ENCODE measurements around the gene FAM50A. TPM values are rescaled to one million over a fixed set of nuclear protein-coding genes. Genes with fewer than 3 reads are reported as not detected.

FAM50A gene
- total and polyA plus RNA-seq, 2 donors (not counting 1 experiment from before 2014, with no cell fraction given) = 44.5 to 79.8 TPM

DNA sequence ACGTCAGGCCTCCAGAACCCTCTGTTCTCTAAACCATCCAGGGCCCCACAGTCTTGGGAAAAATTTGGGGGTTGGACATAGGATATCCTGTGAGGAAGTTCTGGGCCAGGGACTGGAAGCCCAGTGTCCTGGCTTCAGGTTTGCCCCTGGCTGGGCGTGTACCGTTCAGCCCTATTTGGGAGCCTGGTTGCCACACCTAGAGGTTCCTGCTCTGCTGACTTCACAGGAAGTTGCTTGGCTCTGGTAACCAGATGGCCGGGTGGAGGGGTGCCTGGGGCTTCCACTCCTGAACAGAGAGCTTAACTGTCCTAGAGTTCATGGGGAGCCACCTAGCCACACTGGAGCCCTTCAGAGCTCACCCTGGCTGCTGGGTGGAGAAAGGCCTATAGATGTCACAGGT, 31.5 kb upstream of the FAM50A start:
- WGBS (ENCODE audit: insufficient coverage) = 0% methylated on average over 3 of the region's 4 CpGs
- POLR2A ChIA-PET = interaction anchor here (0.5 to 4.5 kb wide), 11 partner anchors 14 to 487 kb away, joined by 3 to 31 read pairs (median 4); partner anchors contain the start of genes ARHGAP4, ATP6AP1, EMD and PLXNA3

DNA sequence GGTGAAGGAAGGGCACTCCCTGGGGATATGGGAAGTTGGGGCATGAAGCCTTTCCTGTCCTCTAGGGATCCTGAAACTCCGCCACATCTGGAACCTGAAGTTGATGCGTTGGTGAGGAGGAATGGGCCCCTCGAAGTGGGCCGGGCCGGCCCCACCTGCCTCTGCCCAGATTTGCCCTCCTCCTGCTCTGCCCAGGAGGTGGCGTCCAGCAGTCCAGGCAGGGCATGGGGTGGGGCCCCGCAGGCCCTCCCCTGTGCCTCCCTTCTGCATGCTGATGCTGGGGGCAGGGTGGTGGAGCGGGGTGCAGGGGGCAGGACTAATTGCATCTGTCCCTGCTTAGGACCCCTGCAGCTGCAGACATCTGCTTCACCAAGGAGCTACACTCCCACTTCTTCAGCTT, 30.8 kb upstream of the FAM50A start:
- Histone ChIP-seq H3K9me3 (ENCODE audit: control extremely low read depth in 1 of 3, control insufficient read depth in 2 of 3, insufficient read depth in 1 of 3, low read length in 2 of 3) (no peaks in the 10 kb centered on the region), H3K4me3 (ENCODE audit: control extremely low read depth in 1 of 5, extremely low read depth in 1 of 5, insufficient read depth in 1 of 5, low read depth in 2 of 5, low read length in 4 of 5) (no peak overlapping the region), H4K20me1 (ENCODE audit: control insufficient read depth, insufficient read depth, low read length, poor library complexity, severe bottlenecking) (no peaks in the 10 kb centered on the region), H3K4me2 (replicated peaks; ENCODE audit: low read depth, low read length, poor library complexity, severe bottlenecking) (no peak overlapping the region), H3K27ac (ENCODE audit: low read length in 2 of 2) (peak overlapping the region; percentile 73 to 79), H3K36me3 (replicated peaks in 1 of 2; ENCODE audit: control extremely low read depth in 1 of 2, control insufficient read depth in 1 of 2, extremely low read depth in 1 of 2, insufficient read depth in 2 of 2, low read length in 1 of 2) (no peaks in the 10 kb centered on the region), H3K79me2 (ENCODE audit: control insufficient read depth, insufficient read depth, low read length) (no peaks in the 10 kb centered on the region), H3K27me3 (replicated peaks in 1 of 4; ENCODE audit: control extremely low read depth in 1 of 4, control insufficient read depth in 3 of 4, insufficient read depth in 4 of 4, low read length in 3 of 4) (no peaks in the 10 kb centered on the region), H2AFZ (ENCODE audit: insufficient read depth, low read depth, low read length, poor library complexity, severe bottlenecking) (no peak overlapping the region), H3K9ac (ENCODE audit: low read length) (no peak overlapping the region), H3K4me1 (ENCODE audit: control insufficient read depth in 2 of 2, insufficient read depth in 2 of 2, low read length in 2 of 2) (peaks cover 8 to 38% of the 10 kb centered on the region in 2 donors)
- TF ChIP-seq EZH2 (IDR thresholded peaks at IDR 0.05; ENCODE audit: borderline replicate concordance, insufficient read depth, low read depth, low read length, poor library complexity, severe bottlenecking) = no peak
- TF ChIP-seq, protein P1, sequence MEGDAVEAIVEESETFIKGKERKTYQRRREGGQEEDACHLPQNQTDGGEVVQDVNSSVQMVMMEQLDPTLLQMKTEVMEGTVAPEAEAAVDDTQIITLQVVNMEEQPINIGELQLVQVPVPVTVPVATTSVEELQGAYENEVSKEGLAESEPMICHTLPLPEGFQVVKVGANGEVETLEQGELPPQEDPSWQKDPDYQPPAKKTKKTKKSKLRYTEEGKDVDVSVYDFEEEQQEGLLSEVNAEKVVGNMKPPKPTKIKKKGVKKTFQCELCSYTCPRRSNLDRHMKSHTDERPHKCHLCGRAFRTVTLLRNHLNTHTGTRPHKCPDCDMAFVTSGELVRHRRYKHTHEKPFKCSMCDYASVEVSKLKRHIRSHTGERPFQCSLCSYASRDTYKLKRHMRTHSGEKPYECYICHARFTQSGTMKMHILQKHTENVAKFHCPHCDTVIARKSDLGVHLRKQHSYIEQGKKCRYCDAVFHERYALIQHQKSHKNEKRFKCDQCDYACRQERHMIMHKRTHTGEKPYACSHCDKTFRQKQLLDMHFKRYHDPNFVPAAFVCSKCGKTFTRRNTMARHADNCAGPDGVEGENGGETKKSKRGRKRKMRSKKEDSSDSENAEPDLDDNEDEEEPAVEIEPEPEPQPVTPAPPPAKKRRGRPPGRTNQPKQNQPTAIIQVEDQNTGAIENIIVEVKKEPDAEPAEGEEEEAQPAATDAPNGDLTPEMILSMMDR (IDR thresholded peaks at IDR 0.05) = no peak
- H3K4me3 Mint-ChIP-seq = peak overlapping the region; percentile 79
- ChIA-PET POLR2A (interaction anchor here (1.4 to 1.7 kb wide), 2 partner anchors 17 to 77 kb away, joined by 6 to 8 read pairs; partner anchors contain the start of gene SLC10A3), CTCF (interaction anchor here (2.3 kb wide), 1 partner anchor 77 kb away, joined by 7 read pairs; the partner anchor contains the start of gene SLC10A3)
- no peak for DNase-seq
- peaks cover 31% of the 10 kb centered on the region for H3K4me1 Mint-ChIP-seq
- no peaks in the 10 kb centered on the region for H3K27me3 Mint-ChIP-seq
- 87% methylated on average over 3 of the region's 8 CpGs for WGBS (ENCODE audit: insufficient coverage)
- intact Hi-C loops (cut with micrococcal nuclease) = loop anchor here (5.0 kb wide), 1 partner anchor 44 kb away; the partner anchor contains the start of gene PLXNA3
- H3K27ac Mint-ChIP-seq = no peak overlapping the region
- no peaks in the 10 kb centered on the region for H3K9me3 Mint-ChIP-seq (ENCODE audit: insufficient read depth)
- no peak for ATAC-seq (ENCODE audit: low read depth)

More for the DNA sequence above, 31.5 kb upstream of the FAM50A start:
- Mint-ChIP-seq H3K4me1 (peaks cover 31% of the 10 kb centered on the region), H3K27me3 (no peaks in the 10 kb centered on the region), H3K27ac (peak overlapping the region; percentile 88), H3K9me3 (ENCODE audit: insufficient read depth) (no peaks in the 10 kb centered on the region), H3K4me3 (peak overlapping the region; percentile 79)
- ATAC-seq (ENCODE audit: low read depth) (peak; percentile 50), DNase-seq (peak; percentile 62)
- Histone ChIP-seq H4K20me1 (ENCODE audit: control insufficient read depth, insufficient read depth, low read length, poor library complexity, severe bottlenecking) (no peaks in the 10 kb centered on the region), H3K4me3 (ENCODE audit: control extremely low read depth in 1 of 5, extremely low read depth in 1 of 5, insufficient read depth in 1 of 5, low read depth in 2 of 5, low read length in 4 of 5) (peak overlapping the region in 4 of 5 experiments; percentile 59 to 79 (median 70)), H3K27ac (ENCODE audit: low read length in 2 of 2) (peak overlapping the region; percentile 73 to 79), H2AFZ (ENCODE audit: insufficient read depth, low read depth, low read length, poor library complexity, severe bottlenecking) (peak overlapping the region; percentile 76), H3K9ac (ENCODE audit: low read length) (peak overlapping the region; percentile 70), H3K4me1 (ENCODE audit: control insufficient read depth in 2 of 2, insufficient read depth in 2 of 2, low read length in 2 of 2) (peaks cover 8 to 38% of the 10 kb centered on the region in 2 donors), H3K9me3 (ENCODE audit: control extremely low read depth in 1 of 3, control insufficient read depth in 2 of 3, insufficient read depth in 1 of 3, low read length in 2 of 3) (no peaks in the 10 kb centered on the region), H3K27me3 (replicated peaks in 1 of 4; ENCODE audit: control extremely low read depth in 1 of 4, control insufficient read depth in 3 of 4, insufficient read depth in 4 of 4, low read length in 3 of 4) (no peaks in the 10 kb centered on the region), H3K79me2 (ENCODE audit: control insufficient read depth, insufficient read depth, low read length) (no peaks in the 10 kb centered on the region), H3K36me3 (replicated peaks in 1 of 2; ENCODE audit: control extremely low read depth in 1 of 2, control insufficient read depth in 1 of 2, extremely low read depth in 1 of 2, insufficient read depth in 2 of 2, low read length in 1 of 2) (no peaks in the 10 kb centered on the region), H3K4me2 (replicated peaks; ENCODE audit: low read depth, low read length, poor library complexity, severe bottlenecking) (peak overlapping the region; percentile 87)
- TF ChIP-seq, protein P1 (IDR thresholded peaks at IDR 0.05) = no peak
- no peak for TF ChIP-seq EZH2 (IDR thresholded peaks at IDR 0.05; ENCODE audit: borderline replicate concordance, insufficient read depth, low read depth, low read length, poor library complexity, severe bottlenecking)
- intact Hi-C loops (cut with micrococcal nuclease) = loop anchor here (5.0 kb wide), 1 partner anchor 45 kb away; the partner anchor contains the start of gene PLXNA3
- CTCF ChIA-PET = interaction anchor here (1.0 to 2.3 kb wide), 4 partner anchors 13 to 78 kb away, joined by 3 to 7 read pairs (median 4); partner anchors contain the start of gene SLC10A3

Measured in B cell (primary cell).